H1 (cell line): ENCODE measurements around the gene CHPF2. TPM values are rescaled to one million over a fixed set of nuclear protein-coding genes. Genes with fewer than 3 reads are reported as not detected.

Experiments
- microRNA counts: library from miRNA; unstranded; fragments of <30 nt; microRNA quantifications from one replicate; lab custom pipeline; 2015
- polyA plus RNA-seq, 7 experiments: library from polyadenylated mRNA; depleted of rRNA in 3 of 7; stranded (reverse) in 5 of 7; unstranded in 2 of 7; fragments of >200 nt in 5 of 7; fragments of 200-250 nt in 2 of 7; gene quantifications; 1 replicate in 5 of 7; 2 replicates in 1 of 7; 4 replicates in 1 of 7; pipeline versions ENCODE4 v1.2.1 to v1.2.3, GENCODE V29; 2011 to 2013; ENCODE audit warnings: missing spikeins in 2 of 7, mixed read lengths in 2 of 7
- total RNA-seq: library from RNA; stranded (reverse); fragmentation: NEBNext Ultra II Directional; extraction: Animal tissue kit (Norgen Biotek cat#: 25700); gene quantifications from 2 replicates; pipeline ENCODE4 v1.2.1, GENCODE V29; 2021

The CHPF2 gene
- total and polyA plus RNA-seq, 2 of the 8 experiments (the other 6 are each of a cell fraction or from before 2014, with no cell fraction given): 14.4 to 20.6 TPM

MicroRNAs encoded within 50 kb of the gene (microRNA counts, 767-probe panel; counts per million panel counts)
- microRNA hsa-miR-671-3p (lab: Ali Mortazavi, UCI) (879 counts per million, percentile 95 among the panel's probes with 10 or more counts), microRNA hsa-miR-671-5p (lab: Ali Mortazavi, UCI) (879 counts per million, percentile 95 among the panel's probes with 10 or more counts)

Other genes with a start within 250 kb of the CHPF2 start
- gene NOS3, start 241.5 kb upstream of the CHPF2 start, total RNA-seq: 4.4 and 4.7 TPM in 2 replicates
- 16.2 and 20.9 TPM in 2 replicates for gene NOS3, start 241.5 kb upstream of the CHPF2 start, polyA plus RNA-seq (2011; rRNA removed)
- gene ATG9B, start 208.0 kb upstream of the CHPF2 start, total RNA-seq: 2.3 and 2.6 TPM in 2 replicates
- gene ATG9B, start 208.0 kb upstream of the CHPF2 start, polyA plus RNA-seq (2011; rRNA removed): 1.4 and 2.7 TPM in 2 replicates
- 22.2 and 27.0 TPM in 2 replicates for gene ABCB8, start 204.0 kb upstream of the CHPF2 start, total RNA-seq
- gene ABCB8, start 204.0 kb upstream of the CHPF2 start, polyA plus RNA-seq (2011; rRNA removed): 17.7 and 26.0 TPM in 2 replicates
- gene ASIC3, start 184.0 kb upstream of the CHPF2 start, total RNA-seq: 1.4 and 1.9 TPM in 2 replicates
- 1.6 and 4.3 TPM in 2 replicates for gene ASIC3, start 184.0 kb upstream of the CHPF2 start, polyA plus RNA-seq (2011; rRNA removed)
- gene CDK5, start 174.6 kb upstream of the CHPF2 start, total RNA-seq: 22.7 and 22.8 TPM in 2 replicates
- 37.2 and 47.8 TPM in 2 replicates for gene CDK5, start 174.6 kb upstream of the CHPF2 start, polyA plus RNA-seq (2011; rRNA removed)
- gene SLC4A2, start 172.9 kb upstream of the CHPF2 start, total RNA-seq: 147 and 148 TPM in 2 replicates
- 72.6 and 105 TPM in 2 replicates for gene SLC4A2, start 172.9 kb upstream of the CHPF2 start, polyA plus RNA-seq (2011; rRNA removed)
- 39.4 and 43.8 TPM in 2 replicates for gene FASTK, start 151.7 kb upstream of the CHPF2 start, total RNA-seq
- gene FASTK, start 151.7 kb upstream of the CHPF2 start, polyA plus RNA-seq (2011; rRNA removed): 84.0 and 116 TPM in 2 replicates
- gene TMUB1, start 149.0 kb upstream of the CHPF2 start, total RNA-seq: 41.4 and 48.7 TPM in 2 replicates
- gene TMUB1, start 149.0 kb upstream of the CHPF2 start, polyA plus RNA-seq (2011; rRNA removed): 56.2 and 85.7 TPM in 2 replicates
- 66.4 and 68.1 TPM in 2 replicates for gene AGAP3, start 146.0 kb upstream of the CHPF2 start, total RNA-seq
- gene AGAP3, start 146.0 kb upstream of the CHPF2 start, polyA plus RNA-seq (2011; rRNA removed): 120 and 194 TPM in 2 replicates
- not detected in 2 replicates for gene GBX1, start 64.8 kb upstream of the CHPF2 start, total RNA-seq
- gene GBX1, start 64.8 kb upstream of the CHPF2 start, polyA plus RNA-seq (2011; rRNA removed): not detected in 2 replicates
- not detected in 2 replicates for gene ASB10, start 45.2 kb upstream of the CHPF2 start, total RNA-seq
- gene ASB10, start 45.2 kb upstream of the CHPF2 start, polyA plus RNA-seq (2011; rRNA removed): not detected in 2 replicates
- gene H2BK1, start 22.0 kb upstream of the CHPF2 start, total RNA-seq: not detected in 2 replicates
- not detected in 2 replicates for gene H2BK1, start 22.0 kb upstream of the CHPF2 start, polyA plus RNA-seq (2011; rRNA removed)
- 51.0 and 55.0 TPM in 2 replicates for gene ABCF2, start 5.3 kb upstream of the CHPF2 start, total RNA-seq
- gene ABCF2, start 5.3 kb upstream of the CHPF2 start, polyA plus RNA-seq (2011; rRNA removed): 26.4 and 28.0 TPM in 2 replicates
- gene SMARCD3, start 16.2 kb downstream of the CHPF2 start, total RNA-seq: 3.0 and 4.6 TPM in 2 replicates
- gene SMARCD3, start 16.2 kb downstream of the CHPF2 start, polyA plus RNA-seq (2011; rRNA removed): 5.6 and 6.2 TPM in 2 replicates
- 37.7 and 43.5 TPM in 2 replicates for gene NUB1, start 109.3 kb downstream of the CHPF2 start, total RNA-seq
- 20.5 and 22.1 TPM in 2 replicates for gene NUB1, start 109.3 kb downstream of the CHPF2 start, polyA plus RNA-seq (2011; rRNA removed)
- 14.9 and 15.8 TPM in 2 replicates for gene WDR86, start 177.6 kb downstream of the CHPF2 start, total RNA-seq
- gene WDR86, start 177.6 kb downstream of the CHPF2 start, polyA plus RNA-seq (2011; rRNA removed): 12.7 and 22.1 TPM in 2 replicates
- gene CRYGN, start 207.7 kb downstream of the CHPF2 start, total RNA-seq: 1.0 and 1.6 TPM in 2 replicates
- 0.98 and 1.3 TPM in 2 replicates for gene CRYGN, start 207.7 kb downstream of the CHPF2 start, polyA plus RNA-seq (2011; rRNA removed)